ENCODE data around the gene ABCC1.
"Not testable (repeated sequence)": the region's sequence is repeated elsewhere in the genome, so short reads cannot be mapped to it uniquely, and the experiment has no call there.

The ABCC1 gene

GRCh38 chr16:16141141-16141540 lies 191.7 kb downstream of the ABCC1 start:
- DNase-seq (ENCODE audit: low read depth): no peak

- DNase-seq (ENCODE audit: low read depth): no peak
Measured at GRCh38 chr16:16141784-16142396, 192.5 kb downstream of the ABCC1 start.

- no peak for DNase-seq (ENCODE audit: low read depth)
Measured at GRCh38 chr16:16143038-16143763, 193.8 kb downstream of the ABCC1 start.

GRCh38 chr16:16143931-16144330 lies 194.5 kb downstream of the ABCC1 start:
- no peak for DNase-seq (ENCODE audit: low read depth)

DNA sequence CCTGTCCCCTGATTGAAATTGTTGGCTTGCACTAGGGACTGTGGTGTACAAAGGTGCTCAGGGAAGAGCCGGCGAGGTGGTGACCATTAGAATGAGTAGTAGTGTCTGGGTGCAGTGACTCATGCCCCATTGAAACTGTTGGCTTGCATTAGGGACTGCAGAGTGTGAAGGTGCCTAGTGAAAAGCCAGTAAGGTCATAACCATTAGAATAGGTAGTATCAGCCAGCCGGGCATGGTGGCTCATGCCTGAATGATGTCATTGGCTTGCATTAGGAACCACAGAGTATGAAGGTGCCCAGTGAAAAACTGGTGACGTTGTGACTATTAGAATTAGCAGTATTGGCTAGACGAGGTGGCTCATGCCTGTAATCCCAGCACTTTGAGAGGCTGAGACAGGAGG lies 195.0 kb downstream of the ABCC1 start:
- no peak for DNase-seq (ENCODE audit: low read depth)

DNA sequence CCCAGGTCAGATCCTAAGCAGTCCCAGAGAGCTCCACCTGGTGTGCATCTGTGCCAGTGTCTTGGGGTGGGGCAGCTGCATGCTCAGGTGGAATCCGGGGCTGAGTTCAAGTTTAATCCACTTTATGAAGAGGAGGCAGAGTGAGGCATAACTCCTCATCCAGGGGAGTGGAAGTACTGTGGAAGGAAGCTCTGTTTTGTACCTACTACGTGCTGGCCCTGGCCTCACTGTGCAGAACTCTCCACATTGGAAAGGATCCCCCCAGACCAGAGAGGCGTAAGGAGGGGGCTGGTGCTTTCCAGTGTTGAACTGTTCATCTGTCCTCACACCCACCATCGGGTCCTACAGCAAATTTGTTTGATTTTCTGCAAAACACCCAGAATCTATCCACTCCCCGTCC lies 195.9 kb downstream of the ABCC1 start:
- DNase-seq (ENCODE audit: low read depth): no peak

GRCh38 chr16:16146380-16147315 lies 197.2 kb downstream of the ABCC1 start:
- DNase-seq (ENCODE audit: low read depth): no peak

DNA sequence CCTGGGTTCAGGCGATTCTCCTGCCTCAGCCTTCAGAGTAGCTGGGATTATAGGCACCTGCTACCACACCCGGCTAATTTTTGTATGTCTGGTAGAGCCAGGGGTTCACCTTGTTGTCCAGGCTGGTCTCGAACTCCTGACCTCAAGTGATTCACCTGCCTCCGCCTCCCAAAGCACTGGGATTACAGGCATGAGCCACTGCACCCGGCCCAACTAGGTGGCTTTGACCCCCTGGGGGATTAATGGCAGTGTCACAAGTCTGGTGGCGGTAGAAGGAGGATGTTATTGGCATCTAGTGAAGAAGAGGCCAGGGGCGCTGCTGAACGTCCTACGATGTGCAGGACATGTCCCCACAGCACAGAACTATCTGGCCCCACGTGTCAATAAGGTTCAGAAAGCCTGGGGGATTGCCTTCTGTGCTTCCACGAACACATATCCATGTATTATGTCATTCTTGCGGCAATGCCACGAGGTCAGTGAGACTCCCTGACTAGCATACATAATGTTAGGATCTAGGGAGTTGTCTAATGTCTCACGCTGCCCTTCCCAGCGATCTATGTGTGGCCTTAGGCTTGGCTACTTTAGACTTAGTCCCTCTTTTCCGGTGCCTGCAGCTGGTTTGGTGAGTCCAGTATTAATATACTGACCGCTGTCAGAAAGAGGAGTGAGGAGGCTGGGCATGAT lies 198.0 kb downstream of the ABCC1 start:
- no peak for DNase-seq (ENCODE audit: low read depth)

- not testable (repeated sequence) for DNase-seq (ENCODE audit: low read depth)
Measured at GRCh38 chr16:16148000-16148599, 198.7 kb downstream of the ABCC1 start.

- no peak for DNase-seq (ENCODE audit: low read depth)
Measured at GRCh38 chr16:16148755-16149154, 199.3 kb downstream of the ABCC1 start.

- DNase-seq (ENCODE audit: low read depth): no peak
Measured at GRCh38 chr16:16149710-16150116, 200.3 kb downstream of the ABCC1 start.

- DNase-seq (ENCODE audit: low read depth): no peak
Measured at GRCh38 chr16:16150117-16150877, 200.9 kb downstream of the ABCC1 start.

DNA sequence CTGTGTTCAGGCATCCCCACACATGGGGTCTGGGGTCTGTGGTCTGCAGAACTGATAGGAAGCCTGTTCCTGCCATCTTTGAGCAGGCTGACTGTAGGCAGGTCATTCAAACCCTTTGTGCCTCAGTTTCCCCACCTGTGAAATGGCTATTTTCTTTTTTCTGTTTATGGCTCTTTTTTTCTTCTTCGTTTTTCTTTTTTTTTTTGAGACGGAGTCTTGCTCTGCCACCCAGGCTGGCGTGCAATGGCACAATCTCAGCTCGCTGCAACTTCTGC lies 201.4 kb downstream of the ABCC1 start:
- DNase-seq (ENCODE audit: low read depth): no peak

GRCh38 chr16:16151315-16151714 lies 201.9 kb downstream of the ABCC1 start:
- DNase-seq (ENCODE audit: low read depth): peak; percentile 37

- not testable (repeated sequence) for DNase-seq (ENCODE audit: low read depth)
Measured at GRCh38 chr16:16153000-16153399, 203.6 kb downstream of the ABCC1 start.

- DNase-seq (ENCODE audit: low read depth): no peak
Measured at GRCh38 chr16:16154281-16154951, 205.0 kb downstream of the ABCC1 start.

DNA sequence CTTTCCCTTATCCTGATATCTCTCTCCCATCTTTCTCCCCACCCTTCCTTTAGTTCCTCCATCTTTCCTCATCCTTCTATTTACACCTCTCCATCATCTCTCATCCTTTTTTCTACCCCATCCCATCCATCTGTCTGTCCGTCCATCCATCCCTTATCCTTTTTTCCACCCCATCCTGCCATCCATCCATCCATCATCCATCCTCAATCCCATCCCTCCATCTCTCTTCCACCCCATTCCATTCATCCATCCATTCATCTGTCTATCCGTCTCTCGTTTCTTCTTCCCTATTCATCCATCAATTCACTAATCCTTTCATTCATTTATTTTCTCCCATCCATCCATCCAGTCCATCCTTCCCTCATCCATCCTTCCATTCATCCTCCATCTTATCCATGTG lies 205.8 kb downstream of the ABCC1 start:
- DNase-seq (ENCODE audit: low read depth): no peak

GRCh38 chr16:16157166-16157565 lies 207.8 kb downstream of the ABCC1 start:
- DNase-seq (ENCODE audit: low read depth): no peak

- no peak for DNase-seq (ENCODE audit: low read depth)
Measured at GRCh38 chr16:16158082-16158658, 208.8 kb downstream of the ABCC1 start.

DNA sequence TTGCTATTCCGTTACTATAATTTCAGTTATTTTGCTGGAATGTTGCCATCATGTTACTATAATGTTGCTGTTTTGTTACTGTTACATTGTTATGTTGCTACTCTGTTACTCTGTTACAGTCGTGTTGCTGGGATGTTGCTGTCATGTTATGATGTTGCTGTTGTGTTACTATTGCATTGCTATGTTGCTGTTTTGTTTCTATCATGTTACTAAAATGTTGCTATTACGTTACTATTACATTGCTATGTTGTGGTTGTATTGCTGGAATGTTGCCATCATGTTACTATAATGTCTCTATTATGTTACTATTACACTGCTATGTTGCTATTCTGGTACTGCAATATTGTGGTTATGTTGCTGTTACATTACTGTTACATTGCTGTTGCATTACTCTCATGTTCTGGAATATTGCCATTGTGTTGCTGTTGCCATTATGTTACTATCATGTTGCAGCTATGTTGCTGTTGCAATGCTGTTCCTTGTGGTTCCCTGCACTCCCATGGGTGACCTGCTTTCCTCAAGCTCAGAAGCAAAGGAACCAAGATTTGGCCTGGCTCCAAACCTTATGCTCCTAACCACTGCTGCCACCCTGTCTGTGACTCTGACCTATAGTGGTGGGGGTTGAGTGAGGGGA lies 209.4 kb downstream of the ABCC1 start:
- DNase-seq (ENCODE audit: low read depth): peak; percentile 24
